Glomerular visceral epithelial cell (primary cell): Measurements from ENCODE around the gene REC8.
"Not testable (repeated sequence)": the region's sequence is repeated elsewhere in the genome, so short reads cannot be mapped to it uniquely, and the experiment has no call there.

Experiments used
- DNase-seq: peaks from one replicate; pipeline ENCODE4 v3.0.0-alpha.2; 2016; ENCODE audit errors: extremely low spot score

Gene REC8

GRCh38 chr14:24203249-24203886 is 31.5 kb downstream of the REC8 start:
- DNase-seq: not testable (repeated sequence)

DNA sequence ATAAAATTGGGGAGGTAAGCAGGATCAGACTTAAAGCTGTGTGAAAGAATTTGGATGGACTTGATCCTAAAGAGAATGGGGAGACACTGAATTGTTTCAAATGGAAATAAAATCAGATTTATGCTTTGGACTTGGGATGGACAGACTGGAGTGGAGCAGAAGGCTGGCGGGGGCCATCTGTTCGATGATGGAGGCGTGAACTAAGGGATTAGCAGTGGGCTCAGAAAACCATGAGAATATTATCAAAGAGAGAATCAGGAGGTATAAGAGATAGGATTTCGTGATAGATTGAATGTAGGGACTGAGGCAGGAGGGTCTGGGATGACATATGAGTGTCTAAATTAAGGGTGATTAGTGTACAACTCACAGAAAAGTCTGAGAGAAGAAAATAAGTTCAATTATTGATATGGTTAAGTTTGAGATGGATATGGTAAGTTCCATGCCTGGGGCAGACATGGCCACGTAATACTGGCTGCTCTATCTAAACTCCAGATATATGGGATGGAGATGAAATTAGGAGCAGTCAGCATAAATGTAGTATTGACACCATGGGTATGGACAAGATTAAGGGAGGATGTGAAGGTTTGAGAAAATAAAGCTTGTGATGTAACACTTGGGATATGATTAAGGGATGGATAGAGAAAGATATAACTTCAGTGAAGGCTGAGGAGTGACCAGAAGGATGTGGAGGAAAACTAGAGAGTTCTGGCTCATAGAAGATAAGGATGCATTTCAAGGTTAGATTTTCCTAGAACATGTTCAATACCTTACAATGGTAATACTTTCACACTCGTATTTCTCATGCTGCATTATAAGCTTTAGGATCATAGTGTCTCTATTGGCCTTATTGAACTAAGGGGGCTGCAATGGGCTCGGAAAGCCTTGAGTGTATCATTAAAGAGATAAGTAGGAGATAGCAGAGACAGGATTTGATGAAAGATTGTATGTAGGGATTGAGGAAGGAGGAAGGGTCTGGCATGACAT is 32.6 kb downstream of the REC8 start:
- DNase-seq: no peak

DNA sequence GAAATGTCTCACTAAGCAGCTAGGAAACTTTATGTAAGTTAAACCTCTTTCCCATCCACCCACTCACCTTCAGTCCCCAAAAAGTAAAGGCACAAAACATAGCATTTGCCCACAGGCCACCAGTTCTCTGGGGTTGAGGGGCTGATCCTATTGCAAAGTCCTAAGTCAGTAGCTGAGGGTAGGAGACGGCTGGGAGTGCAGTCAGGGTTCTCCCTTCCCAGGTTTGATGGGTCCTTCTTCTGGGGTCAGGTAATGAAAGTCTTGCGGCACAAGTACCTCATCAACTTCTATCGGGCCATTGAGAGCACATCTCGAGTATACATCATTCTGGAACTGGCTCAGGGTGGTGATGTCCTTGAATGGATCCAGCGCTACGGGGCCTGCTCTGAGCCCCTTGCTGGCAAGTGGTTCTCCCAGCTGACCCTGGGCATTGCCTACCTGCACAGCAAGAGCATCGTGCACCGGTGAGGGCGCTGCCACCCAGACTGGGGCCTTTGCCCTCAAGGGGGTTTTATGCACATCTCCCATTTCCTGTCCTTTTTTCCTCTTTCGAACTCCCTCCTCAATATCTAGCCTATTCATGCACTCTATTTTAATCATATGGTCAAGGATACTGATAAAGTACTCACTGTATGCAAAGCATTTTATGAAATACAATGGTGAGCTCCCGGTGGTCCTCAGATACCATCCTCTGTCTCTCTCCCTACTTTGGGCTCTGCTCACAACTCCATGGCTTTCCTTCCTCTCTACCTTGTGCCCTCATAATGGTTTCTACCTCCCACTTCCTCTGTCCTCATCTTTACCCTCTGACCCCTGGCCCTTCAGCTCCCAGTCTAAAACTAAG is 34.6 kb downstream of the REC8 start:
- DNase-seq: no peak

- DNase-seq: no peak
Observed at GRCh38 chr14:24207104-24207551, 35.2 kb downstream of the REC8 start.

DNA sequence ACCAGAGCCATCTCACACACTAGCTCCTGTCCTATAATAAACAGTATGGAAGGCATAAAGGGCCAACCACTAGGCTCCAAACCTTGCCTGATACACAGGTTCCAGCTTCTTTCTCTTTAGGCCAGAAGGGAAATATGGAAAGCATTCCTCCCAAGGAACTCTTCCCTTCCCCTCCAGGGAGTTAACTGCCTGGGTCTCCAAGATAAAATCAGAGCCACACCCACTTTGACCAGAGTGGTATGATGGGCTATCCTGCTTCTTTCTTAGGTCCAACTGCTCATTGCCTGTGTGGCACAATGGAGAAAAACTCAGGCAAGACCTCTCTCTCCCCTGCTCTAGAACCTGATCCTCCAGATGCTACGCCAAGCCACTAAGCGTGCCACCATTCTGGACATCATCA is 35.7 kb downstream of the REC8 start:
- no peak for DNase-seq

DNA sequence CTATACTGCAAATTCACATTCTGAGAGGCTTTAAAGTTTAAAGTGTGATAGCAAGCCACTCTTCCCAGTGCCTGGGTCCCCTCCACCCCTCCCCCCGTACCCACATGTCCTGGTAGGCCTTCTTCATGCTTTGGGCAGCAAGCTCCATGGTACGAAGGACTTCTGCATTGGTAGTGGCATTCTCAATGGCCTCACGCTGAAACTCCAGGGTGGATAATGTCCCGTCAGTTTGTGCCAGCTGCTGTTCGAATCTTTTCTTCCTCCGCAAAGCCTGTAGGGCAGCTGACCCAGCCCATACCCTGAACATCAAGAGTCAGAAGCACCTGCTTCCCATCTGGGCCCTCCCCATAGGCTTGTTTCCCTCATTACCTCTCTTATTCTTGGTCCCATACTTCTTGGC is 39.4 kb downstream of the REC8 start:
- DNase-seq: no peak

DNA sequence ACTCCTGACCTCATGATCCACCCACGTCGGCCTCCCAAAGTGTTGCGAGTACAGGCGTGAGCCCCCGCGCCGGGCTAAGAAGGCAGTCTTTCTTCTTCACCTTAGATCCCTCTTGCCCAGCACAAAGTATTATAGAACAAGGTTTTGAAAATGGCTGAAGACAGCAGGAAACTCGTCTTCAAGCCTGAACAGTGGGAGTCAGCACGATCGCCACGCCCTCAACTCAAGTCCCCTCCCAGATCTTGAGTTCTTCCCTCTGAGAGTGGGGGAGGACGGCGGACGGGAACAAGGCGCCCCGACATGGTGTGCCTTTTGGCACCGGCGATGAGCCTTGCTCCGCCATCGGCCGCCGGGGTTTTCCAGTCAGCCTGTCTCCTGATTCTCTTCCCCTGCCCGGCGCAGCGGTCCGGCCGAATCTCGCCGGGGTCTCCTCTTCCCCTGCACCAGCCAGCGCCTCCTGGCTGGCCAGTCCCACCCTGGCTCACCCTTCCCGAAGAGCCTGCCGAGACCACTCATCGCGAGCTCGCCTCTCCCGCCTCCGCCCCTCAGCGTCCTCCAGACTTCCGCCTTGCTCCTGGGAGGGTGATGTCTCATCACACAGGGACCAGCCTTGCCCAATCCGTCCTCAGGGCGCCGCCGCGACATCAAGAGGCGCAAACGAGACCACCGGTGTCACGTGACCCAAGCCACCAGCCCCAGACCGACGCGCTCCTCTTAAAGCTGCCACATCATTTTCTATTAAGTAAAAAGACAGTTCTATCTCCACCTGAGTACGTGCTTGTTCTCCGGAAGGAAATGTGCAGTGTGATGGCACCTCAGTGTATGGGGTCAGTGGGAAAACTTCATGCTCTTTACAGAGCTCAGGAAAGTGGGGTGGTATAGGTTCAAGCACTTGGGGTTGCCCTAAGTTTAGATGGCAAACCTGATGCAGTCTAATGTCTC is 41.3 kb downstream of the REC8 start, which contains the start of gene CHMP4A:
Gene CHMP4A (minus strand): TSS at position 565 of the 942 bp plus-strand sequence. CDS start 49 bp downstream, at position 516.
- peak; percentile 98 for DNase-seq

DNA sequence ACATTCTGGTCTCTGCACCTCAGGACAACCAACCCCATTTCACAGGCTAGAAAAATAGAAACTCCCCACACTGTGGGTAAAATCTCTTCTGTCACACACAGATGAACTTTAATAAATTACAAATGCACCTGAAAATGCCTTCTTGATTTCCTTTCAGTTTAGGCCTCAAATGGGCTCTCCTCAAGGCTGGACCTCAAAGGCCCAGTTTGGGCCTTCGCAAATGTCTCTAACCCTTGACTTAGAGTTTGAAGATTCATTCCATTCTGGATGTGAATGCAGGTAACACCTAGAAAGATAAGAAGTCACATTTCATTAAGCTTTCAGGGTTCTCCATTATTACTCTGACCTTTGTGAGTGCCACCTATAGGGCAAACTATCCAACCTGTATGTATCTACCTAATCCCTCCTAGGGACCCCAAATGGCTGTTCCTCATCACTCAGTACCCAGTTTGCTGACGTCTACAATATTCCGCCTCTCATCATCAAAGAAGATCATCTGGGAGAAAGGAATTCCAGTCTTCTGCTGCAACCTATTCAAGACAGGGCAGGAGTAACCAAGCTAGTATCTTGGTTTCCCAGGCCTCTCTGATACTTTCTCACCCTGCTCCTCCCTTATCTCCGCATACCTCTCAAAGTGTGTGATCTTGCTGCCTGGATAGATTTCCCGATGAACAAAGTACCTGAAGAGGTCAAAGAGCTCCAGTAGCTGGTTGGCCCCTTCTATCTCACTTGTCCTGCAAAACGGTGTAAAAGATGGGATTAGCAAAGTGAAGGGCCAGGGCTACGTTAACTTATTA is 42.2 kb downstream of the REC8 start:
- DNase-seq: no peak

GRCh38 chr14:24215495-24216344 is 43.8 kb downstream of the REC8 start, which contains the start of gene MDP1:
Gene MDP1 (minus strand): TSS chr14:24216066. CDS start chr14:24215955, 111 bp downstream.
- DNase-seq: peak; percentile 86

DNA sequence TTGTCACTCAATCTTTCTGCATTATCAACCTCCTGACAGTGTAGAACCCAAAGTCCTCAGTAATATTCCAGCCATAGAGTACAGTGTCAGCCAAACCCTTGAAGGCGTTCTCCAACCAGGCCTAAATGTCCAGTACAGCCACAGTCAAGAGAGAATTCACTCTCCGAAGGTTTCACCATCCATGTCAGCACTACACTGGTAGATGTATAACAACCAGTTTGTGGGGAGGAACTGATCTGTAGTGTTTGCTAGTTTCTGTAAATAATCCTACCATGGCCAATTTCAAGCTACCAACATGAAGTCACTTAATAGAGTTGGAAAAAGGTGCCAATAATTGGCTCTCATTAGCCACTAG is 44.4 kb downstream of the REC8 start:
- no peak for DNase-seq

GRCh38 chr14:24216876-24217275 is 45.0 kb downstream of the REC8 start:
- DNase-seq: not testable (repeated sequence)

DNA sequence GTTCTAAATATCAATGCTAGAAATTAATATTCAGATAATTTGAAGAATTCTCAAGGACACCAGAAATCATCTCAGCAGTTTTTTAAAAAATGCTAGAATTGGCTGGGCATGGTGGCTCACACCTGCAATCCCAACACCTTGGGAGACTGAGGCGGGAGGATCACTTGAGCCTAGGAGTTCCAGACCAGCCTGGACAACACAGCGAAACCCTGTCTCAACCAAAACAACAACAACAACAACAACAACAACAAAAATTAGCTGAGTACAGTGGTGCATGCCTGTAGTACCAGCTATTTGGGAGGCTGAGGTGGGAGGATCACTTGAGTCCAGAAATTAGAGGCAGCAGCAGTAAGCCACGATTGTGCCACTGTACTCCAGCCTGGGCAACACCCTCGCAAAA is 47.2 kb downstream of the REC8 start:
- no peak for DNase-seq

GRCh38 chr14:24219521-24219920 is 47.6 kb downstream of the REC8 start:
- DNase-seq: no peak

GRCh38 chr14:24222987-24223386 is 51.1 kb downstream of the REC8 start:
- DNase-seq: not testable (repeated sequence)

GRCh38 chr14:24224618-24225071 is 52.8 kb downstream of the REC8 start:
- DNase-seq: peak; percentile 44

- DNase-seq: no peak
Observed at GRCh38 chr14:24226473-24226872, 54.6 kb downstream of the REC8 start.

GRCh38 chr14:24228902-24229301 is 57.0 kb downstream of the REC8 start:
- no peak for DNase-seq
